HG03135 (cell line): ENCODE measurements around the gene MACROD1.

ENCODE experiments used
- ATAC-seq: cut with Tn5 transposase; IDR thresholded peaks from one replicate; pipeline ENCODE4 v1.9.1; 2021; ENCODE audit warnings: mild to moderate bottlenecking, moderate library complexity; ENCODE audit not compliant: unreplicated experiment

The MACROD1 gene

DNA sequence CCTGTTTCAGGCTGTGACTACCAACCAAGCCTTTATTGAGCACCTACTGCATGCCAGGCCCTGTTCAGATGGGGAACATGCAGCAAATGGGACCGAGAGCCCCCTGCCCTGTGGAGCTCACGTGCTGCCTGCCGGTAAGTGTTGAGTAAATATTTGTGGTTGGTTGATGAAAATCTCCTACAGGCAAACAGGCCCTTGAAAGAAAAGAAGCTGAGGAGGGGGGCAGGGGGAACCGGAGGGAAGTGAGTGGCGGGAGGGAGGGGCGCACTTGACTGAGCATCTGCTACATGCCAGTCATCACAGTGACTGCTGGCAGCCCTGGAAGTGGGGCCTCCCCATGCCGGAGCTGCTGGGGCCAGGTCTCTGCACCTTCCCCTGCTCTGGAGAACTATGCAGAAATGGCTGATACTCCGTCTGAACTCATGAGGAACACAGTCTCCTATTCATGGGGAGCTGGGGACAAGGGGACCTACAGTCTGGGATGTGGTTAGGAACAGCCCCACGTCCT is 34.2 kb downstream of the MACROD1 start:
- ATAC-seq: no peak

DNA sequence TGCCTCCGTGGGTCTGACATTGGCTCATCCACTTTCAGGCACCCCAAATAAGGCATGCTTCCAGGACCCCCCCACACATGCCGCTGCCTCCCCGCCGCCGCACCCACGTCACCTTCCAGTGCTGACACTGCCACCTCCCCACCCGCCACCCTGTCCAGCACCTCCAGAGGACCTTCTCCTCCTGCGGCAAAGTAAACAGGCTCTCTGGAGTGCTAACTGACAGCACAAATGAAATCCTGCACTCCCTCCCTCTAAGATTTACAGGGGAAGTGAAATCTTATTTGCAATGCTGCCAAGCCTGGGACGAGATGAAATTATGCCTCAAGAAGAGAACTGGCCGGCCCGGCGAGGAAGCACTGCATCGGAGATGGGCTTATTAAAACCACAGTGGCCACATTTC is 35.3 kb downstream of the MACROD1 start:
- no peak for ATAC-seq

DNA sequence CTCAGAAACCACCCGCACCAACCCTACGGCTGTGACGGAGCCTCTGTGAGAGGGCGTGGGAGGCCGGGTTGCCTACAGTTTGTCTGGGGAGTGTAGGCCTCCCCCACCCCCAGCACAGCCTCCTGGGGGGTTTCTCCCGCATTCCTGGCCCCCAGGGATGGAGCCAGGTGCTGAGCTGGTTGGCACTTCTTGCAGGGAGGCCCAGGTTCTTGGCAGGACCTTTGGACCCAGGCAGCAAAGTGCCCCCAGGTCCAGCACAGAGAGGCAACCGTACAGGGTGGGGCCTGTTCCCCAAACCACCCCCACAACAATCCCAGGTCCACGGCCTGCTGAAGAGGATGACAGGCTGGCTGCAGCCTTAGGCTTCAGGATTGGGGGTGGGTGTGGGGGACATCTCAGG is 36.5 kb downstream of the MACROD1 start:
- ATAC-seq: no peak

DNA sequence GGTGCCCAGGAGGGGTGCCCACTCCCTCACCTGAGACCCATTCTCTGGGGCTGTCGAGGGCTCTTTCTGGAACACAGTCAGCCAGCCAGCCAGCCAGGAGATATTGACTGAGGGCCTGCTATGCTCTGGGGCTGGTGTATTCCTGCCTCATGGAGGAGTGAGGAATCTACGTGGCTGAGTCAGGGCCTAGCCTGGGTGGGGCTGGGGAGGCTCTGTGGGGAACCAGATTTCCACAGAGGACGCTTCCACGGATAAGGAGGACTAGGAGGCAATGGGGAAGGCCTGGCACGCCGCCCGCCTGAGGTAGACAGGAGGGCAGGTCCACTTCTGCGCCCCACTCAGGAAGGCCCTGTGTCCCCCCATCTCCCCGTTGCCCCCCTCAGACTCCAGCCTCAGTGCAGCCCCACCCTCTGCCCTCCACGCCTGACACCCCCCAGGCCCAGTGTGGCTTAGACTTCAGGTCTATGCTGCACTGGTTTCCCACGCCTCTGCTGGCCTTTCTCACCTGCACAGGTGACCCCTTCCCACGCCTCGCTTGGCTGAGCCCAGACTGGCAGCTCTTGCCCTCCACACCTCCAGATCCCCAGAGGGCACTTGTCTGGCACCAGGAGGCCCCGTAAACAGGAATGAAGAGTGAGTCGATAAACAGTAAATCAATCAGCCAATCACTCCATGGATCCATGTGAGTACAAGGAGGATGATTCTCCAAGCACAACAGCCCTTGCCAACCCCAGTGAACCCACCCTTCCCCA is 37.5 kb downstream of the MACROD1 start:
- no peak for ATAC-seq

DNA sequence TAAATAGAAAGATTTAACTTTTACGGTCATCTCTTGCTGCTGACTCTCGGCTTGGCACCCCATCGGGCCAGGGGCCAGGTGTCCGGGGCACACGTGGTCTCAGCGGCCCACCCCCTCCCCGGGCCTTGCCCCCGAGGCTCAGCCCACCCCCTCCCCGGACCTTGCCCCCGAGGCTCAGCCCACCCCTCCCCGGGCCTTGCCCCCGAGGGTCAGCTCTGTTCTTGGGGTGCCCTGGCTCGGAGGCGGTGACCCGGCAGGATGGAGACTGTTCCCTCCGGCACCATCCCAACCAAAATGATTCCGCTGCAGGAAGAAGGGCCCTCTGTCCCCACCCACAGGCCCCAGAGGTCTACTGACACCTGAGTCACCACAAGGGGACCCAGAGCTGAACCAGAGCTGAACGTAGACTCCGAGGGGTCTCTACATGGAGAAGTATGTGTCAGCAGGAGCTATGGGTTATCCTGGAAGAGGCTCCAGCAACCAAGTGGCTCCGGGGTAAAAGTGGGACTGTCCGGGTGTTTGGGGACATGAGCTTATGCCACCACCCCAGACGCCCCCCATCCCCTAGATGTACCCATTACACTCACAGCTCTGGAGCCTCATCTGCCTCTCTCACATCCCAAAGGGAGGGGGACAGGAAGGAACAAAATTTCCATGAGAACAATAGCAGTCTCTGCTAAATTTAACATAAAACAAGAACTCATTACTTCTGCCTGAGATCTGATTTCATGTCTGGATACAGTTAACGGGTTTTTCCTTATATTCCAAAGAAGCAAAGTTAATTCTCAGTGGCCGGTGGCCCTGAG is 38.4 kb downstream of the MACROD1 start:
- no peak for ATAC-seq

DNA sequence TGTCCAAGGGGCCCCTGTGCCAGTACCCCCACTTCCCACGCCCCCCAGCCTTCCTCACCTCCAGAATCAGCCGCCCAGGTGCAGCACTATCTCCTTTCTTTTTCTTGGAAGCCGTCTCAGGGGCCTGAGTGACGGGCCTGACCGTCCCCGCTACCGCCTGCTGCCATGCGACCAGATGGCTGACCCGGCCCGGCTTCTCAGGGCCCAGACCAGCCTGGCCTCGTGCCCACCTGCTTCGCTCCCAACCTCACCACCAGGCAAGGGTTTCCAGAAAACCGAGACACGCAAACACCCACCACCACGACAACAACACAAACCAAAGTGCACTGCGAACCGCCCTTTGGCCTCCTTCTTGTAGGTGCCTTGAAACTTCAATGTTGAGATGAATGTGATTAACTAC is 39.1 kb downstream of the MACROD1 start:
- ATAC-seq: no peak

DNA sequence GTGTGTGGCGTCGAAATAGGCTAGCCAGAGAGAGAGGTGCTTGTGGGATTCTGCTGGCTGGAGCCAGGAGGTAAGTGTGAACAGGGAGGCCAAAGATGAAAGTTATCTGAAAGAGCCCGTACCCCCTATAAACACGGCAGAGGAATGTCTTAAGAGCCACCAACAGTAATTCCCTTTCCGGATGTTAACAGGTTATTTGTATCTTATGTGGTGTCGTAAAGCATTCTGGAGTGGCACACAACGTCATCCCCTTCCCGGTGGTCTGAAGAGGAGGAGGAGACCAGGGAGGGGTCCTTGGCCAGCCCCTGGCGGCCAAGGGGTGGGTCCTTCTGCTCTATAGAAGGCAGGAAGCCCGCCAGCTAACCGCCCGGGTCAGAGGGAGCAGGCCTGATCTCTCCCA is 39.5 kb downstream of the MACROD1 start:
- no peak for ATAC-seq

DNA sequence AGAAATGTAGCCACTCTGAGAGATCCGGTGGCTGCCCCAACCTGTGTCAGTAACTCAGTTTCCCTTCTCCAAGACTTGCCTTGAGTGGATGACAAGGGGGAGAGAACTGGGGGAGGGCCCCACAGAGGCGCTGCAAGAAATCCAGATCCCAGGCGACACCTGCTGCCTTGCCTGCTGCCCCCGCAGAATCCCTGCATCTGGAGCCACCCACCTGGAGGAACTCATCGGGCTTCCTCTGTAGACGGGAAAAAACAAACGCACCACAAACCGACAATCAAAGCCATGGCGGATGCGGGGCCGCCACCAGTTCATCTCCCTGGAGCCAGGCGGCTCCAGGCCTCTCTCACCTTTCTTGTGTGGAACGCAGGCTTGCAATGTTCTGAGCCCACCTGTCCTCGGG is 40.2 kb downstream of the MACROD1 start:
- no peak for ATAC-seq

DNA sequence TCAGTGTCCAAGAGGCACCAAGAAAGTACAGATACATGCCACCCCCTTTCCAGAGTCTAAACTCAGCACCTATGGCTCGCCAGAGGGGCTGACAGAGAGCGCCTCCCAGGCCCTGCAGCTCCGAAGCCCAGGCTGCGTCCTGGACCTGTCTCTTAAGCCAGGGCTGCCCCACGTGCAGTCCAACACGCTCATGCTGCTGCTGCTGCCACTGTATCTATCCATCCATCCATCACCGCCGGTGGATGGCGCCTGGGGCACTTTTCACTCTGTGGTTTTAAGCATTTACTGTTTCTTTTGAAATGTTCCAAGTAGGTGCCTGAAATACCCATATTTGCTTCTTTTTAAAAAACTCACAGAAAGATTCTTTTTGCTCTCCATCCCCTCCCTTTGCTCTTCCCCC is 41.8 kb downstream of the MACROD1 start:
- no peak for ATAC-seq

DNA sequence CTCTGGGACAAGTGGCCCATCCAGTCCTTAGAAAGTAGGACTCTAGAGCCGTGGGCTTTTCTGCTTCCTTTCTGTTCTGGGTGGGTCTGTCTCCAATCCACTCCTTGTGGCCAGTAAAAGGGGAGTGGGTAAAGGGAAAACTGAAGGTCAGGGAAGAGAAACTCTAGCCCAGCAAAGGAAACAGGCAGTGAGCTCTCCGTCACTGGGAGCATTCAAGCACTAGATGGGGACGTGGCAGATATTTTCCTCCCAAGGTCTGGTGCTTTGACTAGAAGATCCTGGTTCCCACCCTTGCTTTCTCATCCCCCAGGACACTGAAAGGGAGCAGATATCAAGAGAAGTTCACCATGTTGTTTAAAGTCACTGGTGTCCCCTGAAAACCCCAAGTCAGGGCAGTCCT is 42.2 kb downstream of the MACROD1 start:
- ATAC-seq: no peak

DNA sequence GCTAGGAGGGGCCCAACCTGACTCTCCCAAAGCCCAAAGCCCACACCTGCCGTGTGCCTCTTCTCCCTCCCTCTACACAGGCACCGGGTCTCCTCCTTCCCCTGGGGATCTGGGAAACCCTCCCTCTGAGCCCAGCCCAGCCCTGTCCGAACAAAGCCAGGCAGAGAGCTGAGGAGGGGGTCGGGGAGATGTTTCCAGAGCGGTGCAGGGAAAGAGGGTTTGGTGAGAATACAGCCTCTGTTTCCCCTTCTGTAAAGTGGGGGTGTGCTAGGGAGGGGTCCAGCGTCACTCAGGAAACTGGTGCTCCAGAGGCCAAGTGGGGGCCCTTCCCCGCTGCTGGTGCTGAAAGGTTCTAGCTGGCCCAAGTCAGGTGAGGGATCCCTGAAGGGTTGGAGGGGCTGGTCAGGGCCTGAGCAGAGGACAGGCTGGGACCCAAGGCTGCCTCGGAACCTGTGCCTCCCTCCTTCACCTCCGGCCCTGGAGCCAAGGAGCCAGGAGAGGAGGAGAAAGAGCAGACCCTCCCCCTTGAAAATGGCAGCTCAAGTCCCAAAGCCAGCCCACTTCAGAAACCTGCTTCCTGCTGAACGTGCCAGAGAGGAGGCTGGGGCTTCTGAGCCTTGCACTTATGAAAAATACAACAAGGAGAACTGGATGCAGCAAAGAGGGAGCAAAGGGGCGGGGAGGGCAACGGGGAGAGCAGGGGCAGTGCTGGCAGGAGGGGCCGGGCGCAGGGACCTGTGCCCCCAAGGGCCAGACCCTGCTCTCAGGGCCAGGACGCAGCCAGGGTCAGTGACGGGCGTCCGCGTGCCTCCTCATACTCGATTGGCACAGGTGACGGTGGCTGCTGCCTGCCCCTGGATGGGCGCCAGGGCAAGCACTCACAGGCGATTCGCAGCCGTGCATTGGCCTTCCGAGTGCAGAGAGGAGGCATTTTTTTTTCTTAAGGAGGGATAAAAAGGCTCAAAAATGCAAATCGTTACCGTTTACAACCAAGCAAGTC is 43.2 kb downstream of the MACROD1 start:
- ATAC-seq: no peak

DNA sequence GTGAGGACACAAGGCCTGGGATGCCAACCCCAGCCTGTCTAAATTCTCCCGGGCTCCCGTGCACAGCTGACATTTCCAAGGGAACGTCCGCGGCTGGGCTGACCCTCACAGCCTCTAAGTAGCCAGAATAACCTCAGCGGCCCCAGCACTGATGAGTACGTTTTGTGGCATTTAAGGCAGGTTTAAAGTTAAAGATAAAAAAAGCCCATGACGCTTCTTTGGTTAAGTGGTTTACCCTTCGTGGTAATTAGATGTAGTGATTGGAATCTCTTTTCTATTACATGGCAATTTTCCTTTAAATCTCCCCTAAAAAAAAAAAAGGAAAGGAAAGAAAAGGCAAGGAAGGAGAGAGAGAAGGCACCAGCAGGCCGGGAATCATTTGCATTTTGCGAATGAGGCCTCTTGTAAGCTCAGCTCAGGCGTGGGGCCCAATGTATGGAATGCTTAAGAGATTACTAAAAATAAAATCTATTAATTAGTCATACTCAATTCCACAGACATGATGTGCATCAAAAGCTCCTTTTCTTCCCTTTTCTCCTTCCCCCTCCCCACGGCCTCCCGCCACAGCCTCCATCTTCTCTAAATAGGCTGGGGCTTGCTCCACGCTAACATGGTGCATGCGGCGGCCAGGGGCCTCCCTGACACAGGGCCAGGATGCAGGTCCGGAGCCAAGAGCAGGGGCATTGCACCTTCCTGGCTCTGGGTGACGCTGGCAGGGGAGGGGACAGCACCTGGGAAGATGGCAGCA is 44.1 kb downstream of the MACROD1 start:
- no peak for ATAC-seq

DNA sequence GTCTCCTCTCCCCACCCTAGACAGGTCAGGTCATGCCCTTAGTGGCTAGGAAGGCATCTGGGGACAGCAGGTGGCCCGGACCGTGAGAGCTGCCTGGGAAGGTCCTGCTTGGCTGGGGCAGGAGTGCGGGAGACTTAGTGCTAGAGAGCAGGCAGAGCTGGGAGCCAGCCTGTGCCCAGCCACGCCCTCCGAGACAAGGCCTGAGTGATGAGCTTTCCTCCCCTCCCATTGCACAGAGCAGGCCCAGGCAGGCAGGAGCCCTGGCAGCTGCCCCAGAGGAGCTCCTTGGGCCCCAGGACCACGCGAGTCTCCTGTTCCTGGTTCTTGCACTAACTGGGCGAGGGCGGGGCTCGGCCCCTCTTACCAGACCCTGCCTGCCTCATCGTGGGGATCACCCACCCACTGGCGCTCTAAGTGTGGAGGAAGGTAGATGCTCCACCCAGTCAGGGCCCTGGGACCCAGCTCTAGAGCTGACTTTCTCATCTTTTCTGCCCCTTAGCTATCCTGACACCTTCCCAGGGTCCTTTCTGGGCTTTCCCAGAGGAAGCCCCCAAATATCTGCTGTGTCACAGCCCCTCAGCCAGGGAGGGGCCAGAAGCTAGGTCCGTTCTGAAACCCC is 44.9 kb downstream of the MACROD1 start:
- no peak for ATAC-seq

DNA sequence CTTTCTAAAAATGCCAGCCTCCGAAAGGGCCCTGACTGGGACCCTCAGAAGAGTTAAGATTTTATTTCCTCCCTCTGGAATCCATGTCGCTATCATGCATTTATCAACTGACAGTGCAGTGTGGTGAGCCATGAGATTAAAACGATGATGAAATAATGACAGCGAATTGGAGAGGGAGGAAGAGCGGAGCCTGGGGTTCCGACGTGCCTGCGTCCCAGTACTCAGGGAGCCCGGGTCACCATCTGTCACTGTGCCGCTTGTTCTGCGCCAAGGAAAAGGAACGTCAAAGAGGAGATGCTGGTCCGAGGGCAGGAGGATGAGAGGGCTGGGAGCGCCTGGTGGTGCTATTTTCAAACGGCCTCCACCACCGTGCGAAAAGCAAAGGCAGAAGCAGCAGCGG is 46.2 kb downstream of the MACROD1 start:
- ATAC-seq: no peak

DNA sequence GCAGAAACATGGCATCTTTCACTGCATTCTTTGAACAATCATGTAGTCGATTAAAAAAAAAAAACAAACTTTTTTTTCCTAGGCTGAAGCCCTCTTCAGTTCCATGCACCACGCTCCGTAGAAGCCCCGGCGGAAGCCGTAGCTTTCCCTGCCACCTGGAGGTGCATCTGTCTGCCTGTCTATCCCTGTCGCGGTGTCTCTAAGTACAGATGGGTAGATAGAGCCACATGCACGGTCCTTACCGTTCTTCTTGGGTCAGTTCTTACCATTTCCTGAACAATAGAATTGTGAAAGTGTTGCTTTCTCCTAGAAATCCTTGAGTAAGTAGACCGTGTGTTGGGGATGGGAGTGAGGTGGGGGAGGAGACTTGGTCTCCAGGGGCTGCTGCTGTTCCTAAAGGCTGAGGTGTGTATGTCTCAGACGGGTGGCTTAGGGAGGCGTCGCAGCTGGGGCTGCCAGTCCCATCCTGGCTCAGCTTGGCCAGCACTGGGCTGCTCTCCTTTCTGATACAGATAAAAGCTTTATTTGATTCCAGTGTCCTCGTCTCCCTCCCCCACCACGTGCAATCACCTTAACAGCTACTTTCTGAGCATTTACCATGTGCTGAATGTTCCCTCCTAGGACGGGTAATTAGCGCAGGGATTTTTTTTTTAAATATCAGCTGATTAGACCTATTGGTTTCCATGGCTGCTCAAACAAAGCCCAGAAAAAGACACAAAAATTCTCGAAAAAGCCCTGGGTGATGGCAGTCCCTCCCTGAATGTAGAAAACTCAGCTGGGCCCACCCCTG is 46.8 kb downstream of the MACROD1 start:
- no peak for ATAC-seq

DNA sequence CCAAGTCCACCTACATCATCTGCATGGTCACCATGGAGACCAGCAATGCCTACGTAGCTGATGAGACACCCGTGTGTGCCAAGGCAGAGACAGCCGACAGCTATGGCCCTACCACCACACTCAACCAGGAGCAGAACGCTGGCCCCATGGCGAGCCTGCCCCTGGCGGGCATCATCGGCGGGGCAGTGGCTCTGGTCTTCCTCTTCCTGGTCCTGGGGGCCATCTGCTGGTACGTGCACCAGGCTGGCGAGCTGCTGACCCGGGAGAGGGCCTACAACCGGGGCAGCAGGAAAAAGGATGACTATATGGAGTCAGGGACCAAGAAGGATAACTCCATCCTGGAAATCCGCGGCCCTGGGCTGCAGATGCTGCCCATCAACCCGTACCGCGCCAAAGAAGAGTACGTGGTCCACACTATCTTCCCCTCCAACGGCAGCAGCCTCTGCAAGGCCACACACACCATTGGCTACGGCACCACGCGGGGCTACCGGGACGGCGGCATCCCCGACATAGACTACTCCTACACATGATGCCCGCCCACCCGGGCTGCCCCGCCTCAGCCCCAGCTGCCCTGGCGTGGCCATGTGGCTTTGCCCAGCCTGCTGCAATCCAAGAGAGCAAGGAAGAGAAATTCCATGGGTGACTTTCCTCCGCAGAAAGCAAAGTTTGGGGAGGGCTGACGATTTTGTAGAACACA is 48.0 kb downstream of the MACROD1 start:
- ATAC-seq: no peak

DNA sequence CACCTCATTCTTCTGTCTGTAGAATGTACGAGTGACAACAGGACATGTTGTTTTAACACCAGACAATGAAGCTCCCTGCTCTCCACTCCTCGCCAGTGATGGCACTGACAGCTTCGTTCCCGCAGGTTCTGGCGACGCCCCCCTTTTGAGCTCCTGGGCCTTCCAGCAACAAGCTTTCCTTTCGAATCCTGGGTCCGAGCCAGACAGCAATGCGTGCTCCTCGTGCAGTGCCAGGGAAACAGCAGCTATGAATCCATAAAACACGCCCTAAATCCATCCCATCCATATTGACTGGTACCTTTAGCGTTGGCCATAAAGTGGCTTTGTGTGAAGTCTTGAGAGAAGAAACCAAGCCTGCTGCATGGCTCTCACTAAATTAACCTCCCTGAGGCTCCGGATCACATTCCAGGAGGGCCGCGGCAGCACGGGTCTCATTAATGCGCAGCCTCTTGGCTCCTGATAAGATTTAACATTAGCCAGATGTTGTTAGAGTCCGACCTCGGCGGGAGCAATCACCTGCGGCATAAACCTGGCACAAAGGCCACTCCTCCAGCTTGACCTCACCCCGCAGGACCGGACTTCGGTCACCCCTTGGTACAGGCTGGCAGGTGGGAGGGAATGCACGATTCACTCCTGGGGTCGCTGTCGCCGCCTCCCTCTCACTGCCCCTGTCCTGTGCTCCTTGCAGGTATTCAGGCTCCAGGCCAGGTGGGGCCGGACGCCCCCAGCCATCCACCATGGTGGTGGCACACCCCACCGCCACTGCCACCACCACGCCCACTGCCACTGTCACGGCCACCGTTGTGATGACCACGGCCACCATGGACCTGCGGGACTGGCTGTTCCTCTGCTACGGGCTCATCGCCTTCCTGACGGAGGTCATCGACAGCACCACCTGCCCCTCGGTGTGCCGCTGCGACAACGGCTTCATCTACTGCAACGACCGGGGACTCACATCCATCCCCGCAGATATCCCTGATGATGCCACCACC is 50.1 kb downstream of the MACROD1 start:
- no peak for ATAC-seq
